ENCODE results near the gene RPL32. TPM values are rescaled to one million over a fixed set of nuclear protein-coding genes. Genes with fewer than 3 reads are reported as not detected.

Gene RPL32
- total RNA-seq, 1 donor from 2014 or later = 1,479 TPM

- no peak overlapping the region for H3K4me3 Mint-ChIP-seq (ENCODE audit: unreplicated experiment)
- peaks cover 61% of the 10 kb centered on the region for H4K20me1 ChIP-seq (ENCODE audit: insufficient read depth, low read length)
- no peak overlapping the region for H3K4me3 ChIP-seq (ENCODE audit: insufficient read depth, low read depth, low read length)
- peaks cover 15% of the 10 kb centered on the region for H3K79me2 ChIP-seq (ENCODE audit: insufficient read depth, low read length)
- peaks cover 17% of the 10 kb centered on the region for H3K4me1 Mint-ChIP-seq (ENCODE audit: low read depth, unreplicated experiment)
- H3K27me3 ChIP-seq (ENCODE audit: insufficient read depth, low read length) = no peaks in the 10 kb centered on the region
- H3K36me3 Mint-ChIP-seq (ENCODE audit: low read depth, unreplicated experiment) = peaks cover 39% of the 10 kb centered on the region
- no peak overlapping the region for H3K9ac ChIP-seq (ENCODE audit: low read length)
- H3K4me2 ChIP-seq (ENCODE audit: low read length) = no peak overlapping the region
- DNase-seq (ENCODE audit: low read depth) = no peak
- H3K4me1 ChIP-seq (ENCODE audit: insufficient read depth, low read length) = no peaks in the 10 kb centered on the region
- no peak overlapping the region for H3K27ac ChIP-seq (ENCODE audit: low read depth, low read length)
- H3K9me3 Mint-ChIP-seq (ENCODE audit: unreplicated experiment) = no peaks in the 10 kb centered on the region
- TF ChIP-seq CTCF (IDR thresholded peaks at IDR 0.05; ENCODE audit: insufficient read depth, low read depth, low read length) = no peak
- H3K36me3 ChIP-seq (ENCODE audit: insufficient read depth, low read length) = peaks cover 41% of the 10 kb centered on the region
- peak overlapping the region; percentile 18 for H3K27ac Mint-ChIP-seq (ENCODE audit: unreplicated experiment)
- no peaks in the 10 kb centered on the region for H3K27me3 Mint-ChIP-seq (ENCODE audit: low read depth, unreplicated experiment)
- FAIRE-seq = no peak
- H3K9me3 ChIP-seq (ENCODE audit: insufficient read depth, low read depth, low read length) = no peaks in the 10 kb centered on the region
- H2AFZ ChIP-seq (ENCODE audit: low read depth, low read length) = no peak overlapping the region
Measured at GRCh38 chr3:12831301-12831866, 10.0 kb downstream of the RPL32 start.

GRCh38 chr3:12830785-12831156, 10.6 kb downstream of the RPL32 start:
- Histone ChIP-seq H3K79me2 (ENCODE audit: insufficient read depth, low read length) (peaks cover 10% of the 10 kb centered on the region), H3K4me3 (ENCODE audit: insufficient read depth, low read depth, low read length) (no peak overlapping the region), H3K27me3 (ENCODE audit: insufficient read depth, low read length) (no peaks in the 10 kb centered on the region), H3K9ac (ENCODE audit: low read length) (no peak overlapping the region), H3K36me3 (ENCODE audit: insufficient read depth, low read length) (peaks cover 35% of the 10 kb centered on the region), H3K27ac (ENCODE audit: low read depth, low read length) (no peak overlapping the region), H4K20me1 (ENCODE audit: insufficient read depth, low read length) (peaks cover 55% of the 10 kb centered on the region), H3K4me1 (ENCODE audit: insufficient read depth, low read length) (no peaks in the 10 kb centered on the region), H3K9me3 (ENCODE audit: insufficient read depth, low read depth, low read length) (no peaks in the 10 kb centered on the region), H2AFZ (ENCODE audit: low read depth, low read length) (no peak overlapping the region), H3K4me2 (ENCODE audit: low read length) (no peak overlapping the region)
- H3K36me3 Mint-ChIP-seq (ENCODE audit: low read depth, unreplicated experiment) = peaks cover 35% of the 10 kb centered on the region
- H3K27ac Mint-ChIP-seq (ENCODE audit: unreplicated experiment) = peak overlapping the region; percentile 18
- H3K9me3 Mint-ChIP-seq (ENCODE audit: unreplicated experiment) = no peaks in the 10 kb centered on the region
- no peak for FAIRE-seq
- peaks cover 13% of the 10 kb centered on the region for H3K4me1 Mint-ChIP-seq (ENCODE audit: low read depth, unreplicated experiment)
- H3K4me3 Mint-ChIP-seq (ENCODE audit: unreplicated experiment) = no peak overlapping the region
- TF ChIP-seq EZH2 (IDR thresholded peaks at IDR 0.05; ENCODE audit: insufficient read depth, low read length) = no peak
- TF ChIP-seq CTCF (IDR thresholded peaks at IDR 0.05; ENCODE audit: insufficient read depth, low read depth, low read length) = peak; percentile 33
- H3K27me3 Mint-ChIP-seq (ENCODE audit: low read depth, unreplicated experiment) = no peaks in the 10 kb centered on the region
- no peak for DNase-seq (ENCODE audit: low read depth)

- Histone ChIP-seq H3K9me3 (ENCODE audit: insufficient read depth, low read depth, low read length) (no peaks in the 10 kb centered on the region), H3K27me3 (ENCODE audit: insufficient read depth, low read length) (no peaks in the 10 kb centered on the region), H3K79me2 (ENCODE audit: insufficient read depth, low read length) (peaks cover 4% of the 10 kb centered on the region), H3K9ac (ENCODE audit: low read length) (no peak overlapping the region), H2AFZ (ENCODE audit: low read depth, low read length) (no peak overlapping the region), H3K4me3 (ENCODE audit: insufficient read depth, low read depth, low read length) (no peak overlapping the region), H3K27ac (ENCODE audit: low read depth, low read length) (no peak overlapping the region), H3K36me3 (ENCODE audit: insufficient read depth, low read length) (peaks cover 28% of the 10 kb centered on the region), H3K4me1 (ENCODE audit: insufficient read depth, low read length) (no peaks in the 10 kb centered on the region), H3K4me2 (ENCODE audit: low read length) (peak overlapping the region; percentile 7), H4K20me1 (ENCODE audit: insufficient read depth, low read length) (peaks cover 48% of the 10 kb centered on the region)
- H3K4me1 Mint-ChIP-seq (ENCODE audit: low read depth, unreplicated experiment) = peaks cover 9% of the 10 kb centered on the region
- H3K27ac Mint-ChIP-seq (ENCODE audit: unreplicated experiment) = no peak overlapping the region
- H3K4me3 Mint-ChIP-seq (ENCODE audit: unreplicated experiment) = no peak overlapping the region
- no peak for FAIRE-seq
- peaks cover 33% of the 10 kb centered on the region for H3K36me3 Mint-ChIP-seq (ENCODE audit: low read depth, unreplicated experiment)
- TF ChIP-seq CTCF (IDR thresholded peaks at IDR 0.05; ENCODE audit: insufficient read depth, low read depth, low read length) = no peak
- TF ChIP-seq EZH2 (IDR thresholded peaks at IDR 0.05; ENCODE audit: insufficient read depth, low read length) = no peak
- H3K27me3 Mint-ChIP-seq (ENCODE audit: low read depth, unreplicated experiment) = no peaks in the 10 kb centered on the region
- DNase-seq (ENCODE audit: low read depth) = no peak
- H3K9me3 Mint-ChIP-seq (ENCODE audit: unreplicated experiment) = no peaks in the 10 kb centered on the region
Measured at GRCh38 chr3:12829886-12830784, 11.2 kb downstream of the RPL32 start.

Measured in astrocyte (in vitro differentiated cells and primary cell).